Measurements from ENCODE around the gene SCAMP3. TPM values are rescaled to one million over a fixed set of nuclear protein-coding genes. Genes with fewer than 3 reads are reported as not detected.

The SCAMP3 gene
- total RNA-seq, 1 donor from 2014 or later: 54.9 TPM

- DNase-seq (ENCODE audit: low spot score): no peak
- H3K9me3 Mint-ChIP-seq (ENCODE audit: unreplicated experiment): no peaks in the 10 kb centered on the region
- TF ChIP-seq CTCF (IDR thresholded peaks at IDR 0.05; ENCODE audit: unreplicated experiment): no peak
- H3K36me3 Mint-ChIP-seq (ENCODE audit: low read depth, unreplicated experiment): peaks cover 18% of the 10 kb centered on the region
- H3K27me3 Mint-ChIP-seq (ENCODE audit: unreplicated experiment): peaks cover 31% of the 10 kb centered on the region
- peaks cover 28% of the 10 kb centered on the region for H3K4me1 Mint-ChIP-seq (ENCODE audit: unreplicated experiment)
- no peak overlapping the region for H3K4me3 Mint-ChIP-seq (ENCODE audit: unreplicated experiment)
- no peak overlapping the region for H3K27ac Mint-ChIP-seq (ENCODE audit: unreplicated experiment)
Measured at GRCh38 chr1:155305881-155306391, 43.8 kb upstream of the SCAMP3 start.

GRCh38 chr1:155304558-155305063 is 42.5 kb upstream of the SCAMP3 start:
- H3K27ac Mint-ChIP-seq (ENCODE audit: unreplicated experiment): peak overlapping the region; percentile 61
- peaks cover 22% of the 10 kb centered on the region for H3K27me3 Mint-ChIP-seq (ENCODE audit: unreplicated experiment)

GRCh38 chr1:155301342-155301841 is 39.2 kb upstream of the SCAMP3 start, which contains the start of gene PKLR:
Gene PKLR, minus strand, starts transcription at chr1:155301438. Its CDS starts 43 bp downstream, at chr1:155301395.
- peak within 1 kb of the TSS; percentile 50 for H3K27ac Mint-ChIP-seq (ENCODE audit: unreplicated experiment)
- no peaks in the 10 kb centered on the region for H3K9me3 Mint-ChIP-seq (ENCODE audit: unreplicated experiment)
- no peak within 1 kb of the TSS for H3K4me3 Mint-ChIP-seq (ENCODE audit: unreplicated experiment)
- peaks cover 4% of the 10 kb centered on the region for H3K36me3 Mint-ChIP-seq (ENCODE audit: low read depth, unreplicated experiment)
- peaks cover 6% of the 10 kb centered on the region for H3K4me1 Mint-ChIP-seq (ENCODE audit: unreplicated experiment)
- no peak for DNase-seq (ENCODE audit: low spot score)
- peaks cover 17% of the 10 kb centered on the region for H3K27me3 Mint-ChIP-seq (ENCODE audit: unreplicated experiment)
- no peak for TF ChIP-seq CTCF (IDR thresholded peaks at IDR 0.05; ENCODE audit: unreplicated experiment)

More at GRCh38 chr1:155304558-155305063, 42.5 kb upstream of the SCAMP3 start:
- peaks cover 21% of the 10 kb centered on the region for H3K4me1 Mint-ChIP-seq (ENCODE audit: unreplicated experiment)
- no peaks in the 10 kb centered on the region for H3K9me3 Mint-ChIP-seq (ENCODE audit: unreplicated experiment)
- H3K36me3 Mint-ChIP-seq (ENCODE audit: low read depth, unreplicated experiment): peaks cover 7% of the 10 kb centered on the region
- no peak overlapping the region for H3K4me3 Mint-ChIP-seq (ENCODE audit: unreplicated experiment)
- TF ChIP-seq CTCF (IDR thresholded peaks at IDR 0.05; ENCODE audit: unreplicated experiment): no peak
- DNase-seq (ENCODE audit: low spot score): no peak

GRCh38 chr1:155300553-155301329 is 38.6 kb upstream of the SCAMP3 start:
- peaks cover 16% of the 10 kb centered on the region for H3K27me3 Mint-ChIP-seq (ENCODE audit: unreplicated experiment)
- no peak for TF ChIP-seq CTCF (IDR thresholded peaks at IDR 0.05; ENCODE audit: unreplicated experiment)
- H3K4me1 Mint-ChIP-seq (ENCODE audit: unreplicated experiment): peaks cover 6% of the 10 kb centered on the region
- no peak overlapping the region for H3K4me3 Mint-ChIP-seq (ENCODE audit: unreplicated experiment)
- DNase-seq (ENCODE audit: low spot score): no peak
- H3K9me3 Mint-ChIP-seq (ENCODE audit: unreplicated experiment): no peaks in the 10 kb centered on the region
- H3K27ac Mint-ChIP-seq (ENCODE audit: unreplicated experiment): peak overlapping the region; percentile 50
- peaks cover 4% of the 10 kb centered on the region for H3K36me3 Mint-ChIP-seq (ENCODE audit: low read depth, unreplicated experiment)

GRCh38 chr1:155300024-155300423 is 37.9 kb upstream of the SCAMP3 start:
- no peak for DNase-seq (ENCODE audit: low spot score)
- Mint-ChIP-seq H3K4me1 (ENCODE audit: unreplicated experiment) (peaks cover 6% of the 10 kb centered on the region), H3K27ac (ENCODE audit: unreplicated experiment) (no peak overlapping the region), H3K27me3 (ENCODE audit: unreplicated experiment) (peaks cover 16% of the 10 kb centered on the region), H3K36me3 (ENCODE audit: low read depth, unreplicated experiment) (peaks cover 4% of the 10 kb centered on the region), H3K9me3 (ENCODE audit: unreplicated experiment) (no peaks in the 10 kb centered on the region), H3K4me3 (ENCODE audit: unreplicated experiment) (no peak overlapping the region)
- TF ChIP-seq CTCF (IDR thresholded peaks at IDR 0.05; ENCODE audit: unreplicated experiment): no peak

All from endothelial cell (in vitro differentiated cells).